NCI-H510A (cell line): ENCODE results near the gene DPEP2.
A peak's percentile ranks its signal among the peaks of the same experiment; 100 is the strongest.
"Not testable (repeated sequence)": the region's sequence is repeated elsewhere in the genome, so short reads cannot be mapped to it uniquely, and the experiment has no call there.

Source experiments
- DNase-seq: peaks from one replicate; lab custom pipeline; 2025; lab: John Stamatoyannopoulos, UW

Gene DPEP2

GRCh38 chr16:67998779-67999688 is at the start of gene DPEP2:
Gene DPEP2 (minus strand): TSS chr16:67999484. CDS start chr16:67993212, 6,272 bp downstream.
- DNase-seq = not testable (repeated sequence)

GRCh38 chr16:68047987-68048386 is 48.7 kb upstream of the DPEP2 start:
- DNase-seq = no peak

- DNase-seq = no peak
Observed at GRCh38 chr16:68046106-68046505, 46.8 kb upstream of the DPEP2 start.

- DNase-seq = no peak
Observed at GRCh38 chr16:68041783-68042182, 42.5 kb upstream of the DPEP2 start.

- DNase-seq = peak; percentile 25
Observed at GRCh38 chr16:68040506-68041288, 41.4 kb upstream of the DPEP2 start.

GRCh38 chr16:68037841-68038597 is 38.7 kb upstream of the DPEP2 start:
- DNase-seq = no peak

GRCh38 chr16:68035227-68035626 is 35.9 kb upstream of the DPEP2 start:
- DNase-seq = no peak

GRCh38 chr16:68033101-68033500 is 33.8 kb upstream of the DPEP2 start:
- no peak for DNase-seq

- DNase-seq = no peak
Observed at GRCh38 chr16:68031951-68032350, 32.7 kb upstream of the DPEP2 start.

- DNase-seq = not testable (repeated sequence)
Observed at GRCh38 chr16:68030108-68030507, 30.8 kb upstream of the DPEP2 start.

GRCh38 chr16:68028996-68029395 is 29.7 kb upstream of the DPEP2 start:
- no peak for DNase-seq

- DNase-seq = peak; percentile 64
Observed at GRCh38 chr16:68022728-68023537, 23.6 kb upstream of the DPEP2 start, which contains the start of the genes DDX28 and DUS2. Gene DDX28 (minus strand): TSS chr16:68023232. CDS start chr16:68023202, 30 bp downstream. Gene DUS2 (plus strand): TSS chr16:68023284. CDS start chr16:68038024, 14,740 bp downstream.

- DNase-seq = no peak
Observed at GRCh38 chr16:68022278-68022727, 23.0 kb upstream of the DPEP2 start.

- no peak for DNase-seq
Observed at GRCh38 chr16:68021490-68021889, 22.2 kb upstream of the DPEP2 start.

- DNase-seq = no peak
Observed at GRCh38 chr16:68019167-68019680, 19.9 kb upstream of the DPEP2 start.

- DNase-seq = no peak
Observed at GRCh38 chr16:68015681-68016080, 16.4 kb upstream of the DPEP2 start, which contains the start of gene DPEP2NB. Gene DPEP2NB (minus strand): TSS chr16:68015911. CDS start chr16:68015770, 141 bp downstream.

GRCh38 chr16:68013440-68013839 is 14.2 kb upstream of the DPEP2 start:
- no peak for DNase-seq

- DNase-seq = not testable (repeated sequence)
Observed at GRCh38 chr16:68009872-68010271, 10.6 kb upstream of the DPEP2 start.

- no peak for DNase-seq
Observed at GRCh38 chr16:68009157-68009735, 10.0 kb upstream of the DPEP2 start.

- DNase-seq = no peak
Observed at GRCh38 chr16:68005786-68006286, 6.6 kb upstream of the DPEP2 start.
